H54 (cell line): ENCODE data around the gene EFNA5.

Source experiments
- DNase-seq: peaks from one replicate; pipeline ENCODE4 v3.0.0; 2011; ENCODE audit warnings: low spot score, mixed read lengths; ENCODE audit not compliant: insufficient read length
- FAIRE-seq: peaks from 3 replicates; lab custom pipeline; 2011; peaks lifted over from hg19 to GRCh38; lab: Jason Lieb, UNC
- POLR2A ChIP-seq: IDR thresholded peaks from 2 replicates; pipeline ENCODE4 v1.6.1; 2011; ENCODE audit warnings: low read depth, mild to moderate bottlenecking, low read length

Gene EFNA5

GRCh38 chr5:107574287-107574686 is 96.5 kb downstream of the EFNA5 start:
- no peak for FAIRE-seq
- no peak for TF ChIP-seq POLR2A
- no peak for DNase-seq

- DNase-seq = no peak
- FAIRE-seq = no peak
- TF ChIP-seq POLR2A = no peak
Measured at GRCh38 chr5:107572715-107573368, 97.9 kb downstream of the EFNA5 start.

DNA sequence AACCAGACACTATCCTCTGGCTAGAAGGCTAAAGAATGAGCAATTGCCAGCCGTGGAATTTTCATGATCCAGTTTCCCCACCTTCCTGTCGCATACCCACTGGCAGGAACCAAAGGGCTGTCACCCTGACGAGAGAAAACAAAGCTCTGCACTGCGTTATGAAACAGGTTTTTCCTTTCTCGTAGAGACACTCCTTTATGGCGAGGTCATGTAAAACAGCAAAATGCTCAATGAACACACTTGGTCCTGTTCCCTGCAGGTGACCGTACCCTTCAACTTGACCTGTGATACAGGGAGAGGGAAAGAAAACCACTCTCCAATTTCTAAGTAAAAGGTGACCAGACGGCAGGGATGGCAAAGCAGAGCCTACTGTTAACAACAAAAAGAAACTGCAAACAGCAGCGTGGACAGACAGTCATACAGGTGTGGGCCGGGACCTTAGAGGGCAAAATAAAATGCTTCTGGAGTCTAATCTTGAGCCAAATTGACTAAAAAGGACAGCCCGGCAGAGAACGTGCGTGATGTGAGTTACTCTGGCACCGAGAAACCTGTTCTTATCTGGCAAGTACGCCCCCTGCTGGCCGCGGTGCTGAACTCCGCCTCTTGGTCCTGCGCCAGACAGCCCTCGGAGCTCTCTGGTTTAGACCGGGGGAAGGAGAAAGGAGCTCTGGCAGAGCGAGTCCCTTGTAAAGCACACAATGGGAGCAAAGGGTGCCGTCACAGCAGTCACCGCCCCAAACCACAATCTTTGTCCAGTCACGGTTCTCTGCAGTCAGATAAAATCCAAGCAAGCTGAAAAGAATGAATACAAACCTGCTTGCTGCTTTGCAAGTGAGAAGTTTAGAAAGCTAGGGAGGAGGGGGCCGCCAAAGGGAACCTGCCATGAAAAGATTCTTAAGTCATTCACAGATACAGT is 98.9 kb downstream of the EFNA5 start:
- DNase-seq (peak; percentile 64), FAIRE-seq (peak; percentile 96)
- TF ChIP-seq POLR2A = no peak

- FAIRE-seq (no peak), DNase-seq (no peak)
- TF ChIP-seq POLR2A = no peak
Measured at GRCh38 chr5:107570805-107571531, 99.8 kb downstream of the EFNA5 start.

DNA sequence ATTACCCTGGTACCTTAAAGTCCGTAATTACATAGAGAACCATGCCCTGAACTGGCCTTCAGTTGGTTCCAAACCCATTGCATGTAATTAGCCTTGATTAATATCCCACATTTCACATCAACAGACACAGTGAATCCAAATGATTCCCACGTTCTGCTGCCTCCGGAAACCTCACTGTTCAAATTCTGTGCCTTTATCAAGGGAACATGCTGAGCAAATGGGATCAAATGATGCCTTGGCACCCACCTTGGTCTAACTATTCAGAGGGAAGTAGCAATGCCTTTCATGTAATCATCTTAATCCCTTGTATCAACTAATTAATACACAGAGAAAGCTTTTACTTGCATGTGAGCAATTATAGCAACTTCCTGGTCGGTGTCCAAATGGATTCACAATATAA is 100.6 kb downstream of the EFNA5 start:
- no peak for TF ChIP-seq POLR2A
- no peak for FAIRE-seq
- no peak for DNase-seq

- no peak for DNase-seq
- no peak for FAIRE-seq
- no peak for TF ChIP-seq POLR2A
Measured at GRCh38 chr5:107567901-107568671, 102.7 kb downstream of the EFNA5 start.

DNA sequence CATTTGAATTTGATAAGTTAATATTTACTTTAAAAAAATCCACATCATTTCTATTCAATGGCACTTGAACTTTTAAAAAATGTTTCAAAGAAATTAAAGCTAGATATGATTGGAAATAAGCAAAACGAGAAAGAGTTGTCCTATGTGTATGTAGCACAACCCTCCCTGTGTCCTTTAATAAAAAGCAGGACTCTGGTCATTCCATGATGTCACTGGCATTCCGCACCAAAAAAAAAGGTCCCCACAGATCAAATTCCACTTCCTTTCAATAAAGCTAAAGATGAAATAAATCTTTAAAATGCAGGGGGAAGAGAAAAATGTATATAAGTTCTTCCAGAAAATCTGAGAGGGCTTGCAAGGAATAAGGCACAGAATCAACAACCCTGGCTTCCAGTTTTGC is 103.8 kb downstream of the EFNA5 start:
- DNase-seq (no peak), FAIRE-seq (no peak)
- no peak for TF ChIP-seq POLR2A

- TF ChIP-seq POLR2A = no peak
- DNase-seq = no peak
- no peak for FAIRE-seq
Measured at GRCh38 chr5:107565791-107566767, 104.7 kb downstream of the EFNA5 start.

GRCh38 chr5:107564931-107565372 is 105.8 kb downstream of the EFNA5 start:
- TF ChIP-seq POLR2A = no peak
- FAIRE-seq (no peak), DNase-seq (no peak)

GRCh38 chr5:107563959-107564544 is 106.7 kb downstream of the EFNA5 start:
- FAIRE-seq = peak; percentile 23
- no peak for DNase-seq
- no peak for TF ChIP-seq POLR2A

GRCh38 chr5:107560377-107560776 is 110.4 kb downstream of the EFNA5 start:
- FAIRE-seq (no peak), DNase-seq (no peak)
- TF ChIP-seq POLR2A = no peak
